Measurements from ENCODE around the gene CLEC1B. TPM values are rescaled to one million over a fixed set of nuclear protein-coding genes. Genes with fewer than 3 reads are reported as not detected.
"Not testable (repeated sequence)": the region's sequence is repeated elsewhere in the genome, so short reads cannot be mapped to it uniquely, and the experiment has no call there.

Gene CLEC1B
- total RNA-seq, 3 donors from 2014 or later (not counting 1 experiment from before 2014, with no cell fraction given), result 0.50 to 2.3 (median 1.0) TPM

- Histone ChIP-seq H3K27me3 (ENCODE audit: control insufficient read depth, insufficient read depth, low read length) (no peaks in the 10 kb centered on the region), H3K36me3 (ENCODE audit: control insufficient read depth, insufficient read depth, low read length) (no peaks in the 10 kb centered on the region), H3K27ac (ENCODE audit: low read length) (no peak overlapping the region), H3K4me1 (ENCODE audit: control insufficient read depth, insufficient read depth, low read length) (peaks cover 24% of the 10 kb centered on the region), H3K4me3 (ENCODE audit: low read length) (no peak overlapping the region), H3K9me3 (ENCODE audit: control insufficient read depth, insufficient read depth, low read length) (no peaks in the 10 kb centered on the region)
- H3K36me3 Mint-ChIP-seq, result no peaks in the 10 kb centered on the region
- H3K27me3 Mint-ChIP-seq (ENCODE audit: low read depth in 2 of 2), result no peaks in the 10 kb centered on the region
- no peak for TF ChIP-seq CTCF (IDR thresholded peaks at IDR 0.05)
- intact Hi-C loops (cut with micrococcal nuclease), result no loop called here
- DNase-seq (peak in 1 of 2 donors; percentile 44), ATAC-seq (peak; percentile 47 to 82 (median 52))
- no peaks in the 10 kb centered on the region for H3K9me3 Mint-ChIP-seq
- H3K27ac Mint-ChIP-seq, result peak overlapping the region; percentile 76 to 82
- peaks cover 34 to 44% of the 10 kb centered on the region in 2 donors for H3K4me1 Mint-ChIP-seq
- peak overlapping the region; percentile 76 for H3K4me3 Mint-ChIP-seq
Observed at GRCh38 chr12:9957834-9958233, 41.1 kb downstream of the CLEC1B start.

- H3K36me3 Mint-ChIP-seq; H3K4me3 ChIP-seq (ENCODE audit: low read length); H3K27me3 Mint-ChIP-seq (ENCODE audit: low read depth in 2 of 2); H3K4me3 Mint-ChIP-seq; H3K27ac Mint-ChIP-seq; H3K27ac ChIP-seq (ENCODE audit: low read length); H3K9me3 ChIP-seq (ENCODE audit: control insufficient read depth, insufficient read depth, low read length); H3K27me3 ChIP-seq (ENCODE audit: control insufficient read depth, insufficient read depth, low read length); ATAC-seq; intact Hi-C loops (cut with micrococcal nuclease); H3K36me3 ChIP-seq (ENCODE audit: control insufficient read depth, insufficient read depth, low read length); DNase-seq; H3K9me3 Mint-ChIP-seq: not testable (repeated sequence)
- WGBS (ENCODE audit: insufficient coverage), result 96% methylated on average over 10 of the region's 55 CpGs
- H3K4me1 ChIP-seq (ENCODE audit: control insufficient read depth, insufficient read depth, low read length), result peaks cover 35% of the 10 kb centered on the region
- H3K4me1 Mint-ChIP-seq, result peaks cover 50 to 62% of the 10 kb centered on the region in 2 donors
Observed at GRCh38 chr12:9952954-9953729, 45.8 kb downstream of the CLEC1B start.

GRCh38 chr12:9951026-9951675 is 47.8 kb downstream of the CLEC1B start:
- DNase-seq, result peak; percentile 34 to 70
- Mint-ChIP-seq H3K9me3 (no peaks in the 10 kb centered on the region), H3K4me1 (peaks cover 40 to 51% of the 10 kb centered on the region in 2 donors), H3K36me3 (no peaks in the 10 kb centered on the region), H3K27me3 (ENCODE audit: low read depth in 2 of 2) (no peaks in the 10 kb centered on the region), H3K27ac (peak overlapping the region; percentile 88 to 90), H3K4me3 (peak overlapping the region; percentile 87)
- peak; percentile 65 to 85 (median 84) for ATAC-seq
- Histone ChIP-seq H3K4me3 (ENCODE audit: low read length) (peak overlapping the region; percentile 14), H3K9me3 (ENCODE audit: control insufficient read depth, insufficient read depth, low read length) (no peaks in the 10 kb centered on the region), H3K27me3 (ENCODE audit: control insufficient read depth, insufficient read depth, low read length) (no peaks in the 10 kb centered on the region), H3K36me3 (ENCODE audit: control insufficient read depth, insufficient read depth, low read length) (no peaks in the 10 kb centered on the region), H3K27ac (ENCODE audit: low read length) (peak overlapping the region; percentile 61), H3K4me1 (ENCODE audit: control insufficient read depth, insufficient read depth, low read length) (peaks cover 26% of the 10 kb centered on the region)
- no peak for TF ChIP-seq CTCF (IDR thresholded peaks at IDR 0.05)
- WGBS (ENCODE audit: insufficient coverage), result 16% methylated on average over 5 of the region's 5 CpGs
- intact Hi-C loops (cut with micrococcal nuclease), result no loop called here

GRCh38 chr12:9948606-9949296 is 50.2 kb downstream of the CLEC1B start:
- 26% methylated on average over 3 of the region's 3 CpGs for WGBS (ENCODE audit: insufficient coverage)
- DNase-seq (peak in 1 of 2 donors; percentile 51), ATAC-seq (peak; percentile 82 to 85 (median 83))
- no peak for TF ChIP-seq CTCF (IDR thresholded peaks at IDR 0.05)
- H3K4me1 ChIP-seq (ENCODE audit: control insufficient read depth, insufficient read depth, low read length), result peaks cover 26% of the 10 kb centered on the region
- Mint-ChIP-seq H3K4me3 (peak overlapping the region; percentile 64), H3K9me3 (no peaks in the 10 kb centered on the region), H3K27me3 (ENCODE audit: low read depth in 2 of 2) (no peaks in the 10 kb centered on the region), H3K27ac (peak overlapping the region; percentile 73 to 82), H3K4me1 (peaks cover 47 to 52% of the 10 kb centered on the region in 2 donors), H3K36me3 (no peaks in the 10 kb centered on the region)
- H3K4me3 ChIP-seq (ENCODE audit: low read length), result no peak overlapping the region
- no peaks in the 10 kb centered on the region for H3K9me3 ChIP-seq (ENCODE audit: control insufficient read depth, insufficient read depth, low read length)
- no peaks in the 10 kb centered on the region for H3K27me3 ChIP-seq (ENCODE audit: control insufficient read depth, insufficient read depth, low read length)
- no peaks in the 10 kb centered on the region for H3K36me3 ChIP-seq (ENCODE audit: control insufficient read depth, insufficient read depth, low read length)
- H3K27ac ChIP-seq (ENCODE audit: low read length), result peak overlapping the region; percentile 58
- intact Hi-C loops (cut with micrococcal nuclease), result loop anchor here (10.0 kb wide), 1 partner anchor 196 kb away; no protein-coding TSS in a partner anchor
